GM23338 (cell line): Measurements from ENCODE around the gene IFT74. TPM values are rescaled to one million over a fixed set of nuclear protein-coding genes. Genes with fewer than 3 reads are reported as not detected.

Experiments used
- ATAC-seq: fragments of 200-7000 bp; cut with Tn5 transposase; 3 replicates; pipeline ENCODE4 v1.9.1; 2020
- DNase-seq: peaks from one replicate; pipeline ENCODE4 v3.0.0-alpha.2; 2015; ENCODE audit warnings: low spot score
- H2AFZ ChIP-seq: fragments of 200-600 bp; sonication (generic); 2 replicates; pipeline ENCODE4 v1.8.0; 2016; ENCODE audit warnings: antibody characterized with exemption, mild to moderate bottlenecking, moderate library complexity
- H3F3A ChIP-seq: fragments of 200-600 bp; sonication (generic); replicated peaks from 2 replicates; pipeline ENCODE4 v1.8.0; 2017; ENCODE audit warnings: antibody characterized with exemption, mixed run types, low read depth
- H3K27ac ChIP-seq: fragments of 200-600 bp; sonication (generic); 2 replicates; pipeline ENCODE4 v1.6.1; 2016; ENCODE audit warnings: low read depth
- H3K27me3 ChIP-seq: fragments of 200-600 bp; sonication (generic); 2 replicates; pipeline ENCODE4 v1.8.0; 2016; ENCODE audit warnings: mild to moderate bottlenecking, mixed run types, moderate library complexity; ENCODE audit not compliant: insufficient read depth
- H3K36me3 ChIP-seq: fragments of 200-600 bp; sonication (generic); 2 replicates; pipeline ENCODE4 v1.8.0; 2016; ENCODE audit warnings: mild to moderate bottlenecking; ENCODE audit not compliant: insufficient read depth
- H3K4me1 ChIP-seq: fragments of 200-600 bp; sonication (generic); 2 replicates; pipeline ENCODE4 v1.8.0; 2016; ENCODE audit warnings: mild to moderate bottlenecking, moderate library complexity; ENCODE audit not compliant: insufficient read depth
- H3K4me2 ChIP-seq: fragments of 200-600 bp; sonication (generic); 2 replicates; pipeline ENCODE4 v1.7.1; 2017; ENCODE audit warnings: mixed run types
- H3K4me3 ChIP-seq: fragments of 200-600 bp; sonication (generic); 2 replicates; pipeline ENCODE4 v1.6.1; 2016; ENCODE audit warnings: mixed run types
- H3K79me2 ChIP-seq: fragments of 200-600 bp; sonication (generic); replicated peaks from 2 replicates; pipeline ENCODE4 v1.8.0; 2017; ENCODE audit warnings: mild to moderate bottlenecking; ENCODE audit not compliant: insufficient read depth
- H3K9me2 ChIP-seq: fragments of 200-600 bp; sonication (generic); 2 replicates; pipeline ENCODE4 v1.8.0; 2017; ENCODE audit not compliant: insufficient read depth
- H4K20me1 ChIP-seq: fragments of 200-600 bp; sonication (generic); replicated peaks from 2 replicates; pipeline ENCODE4 v1.8.0; 2017; ENCODE audit warnings: mild to moderate bottlenecking; ENCODE audit not compliant: insufficient read depth
- H3K27ac Mint-ChIP-seq: 2 replicates; pipeline ENCODE4 v1.8.0; 2020; ENCODE audit warnings: inconsistent platforms, mild to moderate bottlenecking, moderate library complexity, mixed read lengths
- H3K27me3 Mint-ChIP-seq: 3 replicates; pipeline ENCODE4 v1.8.0; 2022; ENCODE audit warnings: low read depth, mild to moderate bottlenecking, moderate library complexity, mixed read lengths, inconsistent platforms; ENCODE audit not compliant: insufficient read depth, poor library complexity
- H3K36me3 Mint-ChIP-seq: 3 replicates; pipeline ENCODE4 v1.8.0; 2021; ENCODE audit warnings: low read depth, mild to moderate bottlenecking, inconsistent platforms, moderate library complexity, mixed read lengths
- H3K4me1 Mint-ChIP-seq: 3 replicates; pipeline ENCODE4 v1.8.0; 2020; ENCODE audit warnings: mild to moderate bottlenecking, inconsistent platforms, mixed read lengths
- H3K4me3 Mint-ChIP-seq: 3 replicates; pipeline ENCODE4 v1.8.0; 2021; ENCODE audit warnings: moderate library complexity, mild to moderate bottlenecking, inconsistent platforms, mixed read lengths
- H3K9me3 Mint-ChIP-seq: 3 replicates; pipeline ENCODE4 v1.8.0; 2020; ENCODE audit warnings: moderate library complexity, mild to moderate bottlenecking, inconsistent platforms, mixed read lengths
- CREB1 ChIP-seq: fragments of 250-450 bp; sonication (Bioruptor Pico); IDR thresholded peaks from 2 replicates; pipeline ENCODE4 v1.5.0; 2020; ENCODE audit warnings: low read depth, mild to moderate bottlenecking, moderate library complexity
- CTCF ChIP-seq, 2 experiments: fragments of 200-600 bp in 1 of 2; sonication (generic) in 1 of 2; conservative IDR thresholded peaks; 2 replicates each; pipeline versions ENCODE4 v1.5.1 to v1.6.1; 2016 to 2017; ENCODE audit warnings: antibody characterized with exemption in 2 of 2, low read depth in 2 of 2, mild to moderate bottlenecking in 2 of 2, moderate library complexity in 1 of 2
- ETS1 ChIP-seq: IDR thresholded peaks from 2 replicates; pipeline ENCODE4 v1.6.1; 2016; ENCODE audit warnings: antibody characterized with exemption
- EZH2 ChIP-seq: fragments of 200-600 bp; sonication (generic); IDR thresholded peaks from one replicate; pipeline ENCODE4 v1.8.0; 2017; ENCODE audit warnings: antibody characterized with exemption, mild to moderate bottlenecking, low read depth; ENCODE audit not compliant: unreplicated experiment
- EZH2phosphoT487 ChIP-seq: fragments of 200-600 bp; sonication (generic); IDR thresholded peaks from one replicate; pipeline ENCODE4 v1.8.1; 2018; ENCODE audit warnings: antibody characterized with exemption; ENCODE audit not compliant: unreplicated experiment
- JUNB ChIP-seq: IDR thresholded peaks from one replicate; pipeline ENCODE4 v1.6.1; 2016; ENCODE audit warnings: antibody characterized with exemption; ENCODE audit not compliant: unreplicated experiment
- NANOG ChIP-seq: IDR thresholded peaks from 2 replicates; pipeline ENCODE4 v1.6.1; 2016; ENCODE audit warnings: antibody characterized with exemption, borderline replicate concordance
- POLR2AphosphoS5 ChIP-seq: IDR thresholded peaks from 2 replicates; pipeline ENCODE4 v1.6.1; 2016; ENCODE audit warnings: antibody characterized with exemption, low read depth
- STAT1 ChIP-seq: IDR thresholded peaks from one replicate; pipeline ENCODE4 v1.6.1; 2016; ENCODE audit warnings: antibody characterized with exemption; ENCODE audit not compliant: unreplicated experiment
- ZNF114 ChIP-seq: fragments of 250-450 bp; sonication (Bioruptor Pico); IDR thresholded peaks from 2 replicates; pipeline ENCODE4 v1.5.0; 2020; ENCODE audit warnings: mild to moderate bottlenecking, moderate library complexity
- ZNF331 ChIP-seq: fragments of 250-450 bp; sonication (Bioruptor Pico); IDR thresholded peaks from 2 replicates; pipeline ENCODE4 v1.5.0; 2020; ENCODE audit warnings: low read depth, mild to moderate bottlenecking, moderate library complexity
- polyA plus RNA-seq: library from polyadenylated mRNA; unstranded; fragments of >200 nt; fragmentation: Nextera tagmentation; extraction: Ambion mirVana; gene quantifications from 2 replicates; pipeline ENCODE4 v1.2.1, GENCODE V29; 2016
- total RNA-seq: library from RNA; depleted of rRNA; stranded (reverse); fragments of >200 nt; shearing (Covaris generic); gene quantifications from 2 replicates; pipeline ENCODE4 v1.2.3, GENCODE V29; 2014
- TF ChIP-seq, protein P1 (sequence below): IDR thresholded peaks from one replicate; pipeline ENCODE4 v1.6.1; 2018; ENCODE audit warnings: antibody characterized with exemption; ENCODE audit not compliant: unreplicated experiment
- TF ChIP-seq, protein P2 (sequence below): fragments of 250-450 bp; sonication (Bioruptor Pico); IDR thresholded peaks from 2 replicates; pipeline ENCODE4 v1.5.0; 2020; ENCODE audit warnings: mild to moderate bottlenecking, moderate library complexity

IFT74 gene
- total and polyA plus RNA-seq, 2 experiments from 2014 or later: 14.6 to 30.0 TPM

DNA sequence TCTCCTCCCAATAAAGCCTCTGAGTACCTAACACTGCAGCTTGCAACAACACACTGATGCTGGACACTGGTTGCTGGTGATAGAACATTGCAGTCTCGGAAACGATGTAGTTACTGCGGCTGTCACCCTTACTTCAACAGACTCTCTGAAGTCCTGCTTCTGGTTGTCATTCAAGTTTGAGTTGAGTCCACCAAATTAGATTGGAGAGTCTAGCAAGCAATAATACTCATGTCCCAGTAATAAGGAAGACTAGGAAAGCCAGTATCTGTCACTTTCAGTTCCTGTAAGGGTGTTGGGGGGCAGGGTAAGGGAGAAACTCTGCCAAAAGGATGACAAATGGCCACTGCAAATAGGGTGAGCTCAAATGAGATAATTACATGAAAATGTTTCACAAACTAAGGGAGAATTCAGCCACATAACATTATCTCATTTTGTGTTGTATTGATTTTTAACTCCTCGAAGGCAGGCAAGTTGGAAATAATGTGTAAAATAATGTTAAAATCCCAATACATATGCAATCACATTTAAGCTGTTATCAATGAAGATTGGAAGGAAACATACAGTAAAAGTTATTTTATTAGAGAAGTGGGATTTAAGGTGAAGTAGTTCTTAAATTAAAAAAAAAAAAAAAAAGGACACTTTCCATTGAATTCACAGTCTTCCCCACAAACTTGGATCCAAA is 849 bp upstream of the IFT74 start:
- peak overlapping the region; percentile 28; the same call in 1 of the 2 replicates for H3K27ac ChIP-seq
- H2AFZ ChIP-seq: peak overlapping the region; percentile 70; the same call in 1 of the 2 replicates
- no peak for DNase-seq
- Mint-ChIP-seq H3K27me3 (no peaks in the 10 kb centered on the region), H3K4me1 (peaks cover 13% of the 10 kb centered on the region), H3K9me3 (no peaks in the 10 kb centered on the region), H3K4me3 (peak overlapping the region; percentile 95), H3K36me3 (no peaks in the 10 kb centered on the region), H3K27ac (peak overlapping the region; percentile 91)
- H3K4me3 ChIP-seq: peak overlapping the region; percentile 56
- no peak for ATAC-seq
- H3K79me2 ChIP-seq: peaks cover 8% of the 10 kb centered on the region; the same call in 1 of the 2 replicates
- no peaks in the 10 kb centered on the region for H3K27me3 ChIP-seq
- peaks cover 10% of the 10 kb centered on the region; the same call in 1 of the 2 replicates for H3K4me1 ChIP-seq
- TF ChIP-seq ZNF331 (no peak), CREB1 (no peak), EZH2 (no peak), NANOG (no peak), EZH2phosphoT487 (no peak), POLR2AphosphoS5 (no peak), ZNF114 (CRISPR knock-in tag) (no peak), CTCF (conservative IDR thresholded peaks at IDR 0.05; ENCODE audit: low read depth in 2 of 2) (no peak), JUNB (no peak), ETS1 (no peak), STAT1 (no peak)
- TF ChIP-seq, protein P1, sequence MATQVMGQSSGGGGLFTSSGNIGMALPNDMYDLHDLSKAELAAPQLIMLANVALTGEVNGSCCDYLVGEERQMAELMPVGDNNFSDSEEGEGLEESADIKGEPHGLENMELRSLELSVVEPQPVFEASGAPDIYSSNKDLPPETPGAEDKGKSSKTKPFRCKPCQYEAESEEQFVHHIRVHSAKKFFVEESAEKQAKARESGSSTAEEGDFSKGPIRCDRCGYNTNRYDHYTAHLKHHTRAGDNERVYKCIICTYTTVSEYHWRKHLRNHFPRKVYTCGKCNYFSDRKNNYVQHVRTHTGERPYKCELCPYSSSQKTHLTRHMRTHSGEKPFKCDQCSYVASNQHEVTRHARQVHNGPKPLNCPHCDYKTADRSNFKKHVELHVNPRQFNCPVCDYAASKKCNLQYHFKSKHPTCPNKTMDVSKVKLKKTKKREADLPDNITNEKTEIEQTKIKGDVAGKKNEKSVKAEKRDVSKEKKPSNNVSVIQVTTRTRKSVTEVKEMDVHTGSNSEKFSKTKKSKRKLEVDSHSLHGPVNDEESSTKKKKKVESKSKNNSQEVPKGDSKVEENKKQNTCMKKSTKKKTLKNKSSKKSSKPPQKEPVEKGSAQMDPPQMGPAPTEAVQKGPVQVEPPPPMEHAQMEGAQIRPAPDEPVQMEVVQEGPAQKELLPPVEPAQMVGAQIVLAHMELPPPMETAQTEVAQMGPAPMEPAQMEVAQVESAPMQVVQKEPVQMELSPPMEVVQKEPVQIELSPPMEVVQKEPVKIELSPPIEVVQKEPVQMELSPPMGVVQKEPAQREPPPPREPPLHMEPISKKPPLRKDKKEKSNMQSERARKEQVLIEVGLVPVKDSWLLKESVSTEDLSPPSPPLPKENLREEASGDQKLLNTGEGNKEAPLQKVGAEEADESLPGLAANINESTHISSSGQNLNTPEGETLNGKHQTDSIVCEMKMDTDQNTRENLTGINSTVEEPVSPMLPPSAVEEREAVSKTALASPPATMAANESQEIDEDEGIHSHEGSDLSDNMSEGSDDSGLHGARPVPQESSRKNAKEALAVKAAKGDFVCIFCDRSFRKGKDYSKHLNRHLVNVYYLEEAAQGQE: no peak
- TF ChIP-seq, protein P2, sequence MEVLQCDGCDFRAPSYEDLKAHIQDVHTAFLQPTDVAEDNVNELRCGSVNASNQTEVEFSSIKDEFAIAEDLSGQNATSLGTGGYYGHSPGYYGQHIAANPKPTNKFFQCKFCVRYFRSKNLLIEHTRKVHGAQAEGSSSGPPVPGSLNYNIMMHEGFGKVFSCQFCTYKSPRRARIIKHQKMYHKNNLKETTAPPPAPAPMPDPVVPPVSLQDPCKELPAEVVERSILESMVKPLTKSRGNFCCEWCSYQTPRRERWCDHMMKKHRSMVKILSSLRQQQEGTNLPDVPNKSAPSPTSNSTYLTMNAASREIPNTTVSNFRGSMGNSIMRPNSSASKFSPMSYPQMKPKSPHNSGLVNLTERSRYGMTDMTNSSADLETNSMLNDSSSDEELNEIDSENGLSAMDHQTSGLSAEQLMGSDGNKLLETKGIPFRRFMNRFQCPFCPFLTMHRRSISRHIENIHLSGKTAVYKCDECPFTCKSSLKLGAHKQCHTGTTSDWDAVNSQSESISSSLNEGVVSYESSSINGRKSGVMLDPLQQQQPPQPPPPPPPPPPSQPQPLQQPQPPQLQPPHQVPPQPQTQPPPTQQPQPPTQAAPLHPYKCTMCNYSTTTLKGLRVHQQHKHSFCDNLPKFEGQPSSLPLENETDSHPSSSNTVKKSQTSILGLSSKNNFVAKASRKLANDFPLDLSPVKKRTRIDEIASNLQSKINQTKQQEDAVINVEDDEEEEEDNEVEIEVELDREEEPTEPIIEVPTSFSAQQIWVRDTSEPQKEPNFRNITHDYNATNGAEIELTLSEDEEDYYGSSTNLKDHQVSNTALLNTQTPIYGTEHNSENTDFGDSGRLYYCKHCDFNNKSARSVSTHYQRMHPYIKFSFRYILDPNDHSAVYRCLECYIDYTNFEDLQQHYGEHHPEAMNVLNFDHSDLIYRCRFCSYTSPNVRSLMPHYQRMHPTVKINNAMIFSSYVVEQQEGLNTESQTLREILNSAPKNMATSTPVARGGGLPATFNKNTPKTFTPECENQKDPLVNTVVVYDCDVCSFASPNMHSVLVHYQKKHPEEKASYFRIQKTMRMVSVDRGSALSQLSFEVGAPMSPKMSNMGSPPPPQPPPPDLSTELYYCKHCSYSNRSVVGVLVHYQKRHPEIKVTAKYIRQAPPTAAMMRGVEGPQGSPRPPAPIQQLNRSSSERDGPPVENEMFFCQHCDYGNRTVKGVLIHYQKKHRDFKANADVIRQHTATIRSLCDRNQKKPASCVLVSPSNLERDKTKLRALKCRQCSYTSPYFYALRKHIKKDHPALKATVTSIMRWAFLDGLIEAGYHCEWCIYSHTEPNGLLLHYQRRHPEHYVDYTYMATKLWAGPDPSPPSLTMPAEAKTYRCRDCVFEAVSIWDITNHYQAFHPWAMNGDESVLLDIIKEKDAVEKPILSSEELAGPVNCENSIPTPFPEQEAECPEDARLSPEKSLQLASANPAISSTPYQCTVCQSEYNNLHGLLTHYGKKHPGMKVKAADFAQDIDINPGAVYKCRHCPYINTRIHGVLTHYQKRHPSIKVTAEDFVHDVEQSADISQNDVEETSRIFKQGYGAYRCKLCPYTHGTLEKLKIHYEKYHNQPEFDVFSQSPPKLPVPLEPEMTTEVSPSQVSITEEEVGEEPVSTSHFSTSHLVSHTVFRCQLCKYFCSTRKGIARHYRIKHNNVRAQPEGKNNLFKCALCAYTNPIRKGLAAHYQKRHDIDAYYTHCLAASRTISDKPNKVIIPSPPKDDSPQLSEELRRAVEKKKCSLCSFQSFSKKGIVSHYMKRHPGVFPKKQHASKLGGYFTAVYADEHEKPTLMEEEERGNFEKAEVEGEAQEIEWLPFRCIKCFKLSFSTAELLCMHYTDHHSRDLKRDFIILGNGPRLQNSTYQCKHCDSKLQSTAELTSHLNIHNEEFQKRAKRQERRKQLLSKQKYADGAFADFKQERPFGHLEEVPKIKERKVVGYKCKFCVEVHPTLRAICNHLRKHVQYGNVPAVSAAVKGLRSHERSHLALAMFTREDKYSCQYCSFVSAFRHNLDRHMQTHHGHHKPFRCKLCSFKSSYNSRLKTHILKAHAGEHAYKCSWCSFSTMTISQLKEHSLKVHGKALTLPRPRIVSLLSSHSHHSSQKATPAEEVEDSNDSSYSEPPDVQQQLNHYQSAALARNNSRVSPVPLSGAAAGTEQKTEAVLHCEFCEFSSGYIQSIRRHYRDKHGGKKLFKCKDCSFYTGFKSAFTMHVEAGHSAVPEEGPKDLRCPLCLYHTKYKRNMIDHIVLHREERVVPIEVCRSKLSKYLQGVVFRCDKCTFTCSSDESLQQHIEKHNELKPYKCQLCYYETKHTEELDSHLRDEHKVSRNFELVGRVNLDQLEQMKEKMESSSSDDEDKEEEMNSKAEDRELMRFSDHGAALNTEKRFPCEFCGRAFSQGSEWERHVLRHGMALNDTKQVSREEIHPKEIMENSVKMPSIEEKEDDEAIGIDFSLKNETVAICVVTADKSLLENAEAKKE (CRISPR knock-in tag): no peak
- no peaks in the 10 kb centered on the region for H3F3A ChIP-seq
- no peaks in the 10 kb centered on the region for H3K9me2 ChIP-seq
- H3K4me2 ChIP-seq: peak overlapping the region; percentile 81
- no peaks in the 10 kb centered on the region for H4K20me1 ChIP-seq
- no peaks in the 10 kb centered on the region for H3K36me3 ChIP-seq
